ENCODE data around the gene KCNF1. TPM values are rescaled to one million over a fixed set of nuclear protein-coding genes. Genes with fewer than 3 reads are reported as not detected.

KCNF1 gene
- polyA plus RNA-seq, 3 donors = not detected

- WGBS (ENCODE audit: insufficient coverage) = 100% methylated on average over 1 of the region's 7 CpGs
- intact Hi-C loops (cut with micrococcal nuclease) = no loop called here
- H3K9me3 Mint-ChIP-seq = peaks cover 0 to 8% (median 5%) of the 10 kb centered on the region in 7 donors
- no peak for DNase-seq
- H3K36me3 Mint-ChIP-seq = peaks cover 0 to 3% of the 10 kb centered on the region in 2 donors
- H3K27ac Mint-ChIP-seq = no peak overlapping the region
- H3K4me2 ChIP-seq (replicated peaks; ENCODE audit: extremely low read depth, low read length, poor library complexity, severe bottlenecking) = no peak overlapping the region
- peaks cover 0 to 3% of the 10 kb centered on the region in 2 donors for H3K9me3 ChIP-seq (replicated peaks in 1 of 2; ENCODE audit: control insufficient read depth in 1 of 2, insufficient read depth in 1 of 2, low read length in 2 of 2)
- no peaks in the 10 kb centered on the region for H4K20me1 ChIP-seq (ENCODE audit: insufficient read depth, low read length)
- TF ChIP-seq CTCF (IDR thresholded peaks at IDR 0.05) = no peak
- no peak overlapping the region for H3K4me3 ChIP-seq (replicated peaks in 1 of 3; ENCODE audit: low read depth in 2 of 3, low read length in 3 of 3)
- peaks cover 4% of the 10 kb centered on the region for H3K4me1 Mint-ChIP-seq
- H3K9ac ChIP-seq (ENCODE audit: insufficient read depth, low read length, poor library complexity, severe bottlenecking) = no peak overlapping the region
- no peak overlapping the region for H2AFZ ChIP-seq (ENCODE audit: insufficient read depth, low read depth, low read length, poor library complexity, severe bottlenecking)
- H3K4me3 Mint-ChIP-seq = no peak overlapping the region
- no peaks in the 10 kb centered on the region for H3K36me3 ChIP-seq (replicated peaks in 1 of 2; ENCODE audit: control insufficient read depth in 1 of 2, insufficient read depth in 2 of 2, low read length in 2 of 2)
- H3K4me1 ChIP-seq (ENCODE audit: control insufficient read depth in 1 of 2, insufficient read depth in 2 of 2, low read length in 2 of 2) = no peaks in the 10 kb centered on the region
- H3K27me3 Mint-ChIP-seq (ENCODE audit: low read depth in 3 of 3) = peaks cover 39 to 48% (median 43%) of the 10 kb centered on the region in 3 donors
- H3K79me2 ChIP-seq (ENCODE audit: insufficient read depth, low read length) = no peaks in the 10 kb centered on the region
- H3K27ac ChIP-seq (ENCODE audit: low read depth in 1 of 2, low read length in 2 of 2) = no peak overlapping the region
- peaks cover 14 to 47% of the 10 kb centered on the region in 2 donors for H3K27me3 ChIP-seq (ENCODE audit: control insufficient read depth in 2 of 2, insufficient read depth in 2 of 2, low read length in 2 of 2)
Measured at GRCh38 chr2:10915236-10915635, 3.5 kb downstream of the KCNF1 start.

GRCh38 chr2:10915731-10916276, 4.1 kb downstream of the KCNF1 start:
- TF ChIP-seq CTCF (IDR thresholded peaks at IDR 0.05) = no peak
- Histone ChIP-seq H3K9me3 (replicated peaks in 1 of 2; ENCODE audit: control insufficient read depth in 1 of 2, insufficient read depth in 1 of 2, low read length in 2 of 2) (peaks cover 0 to 3% of the 10 kb centered on the region in 2 donors), H3K4me2 (replicated peaks; ENCODE audit: extremely low read depth, low read length, poor library complexity, severe bottlenecking) (no peak overlapping the region), H3K4me1 (ENCODE audit: control insufficient read depth in 1 of 2, insufficient read depth in 2 of 2, low read length in 2 of 2) (no peaks in the 10 kb centered on the region), H4K20me1 (ENCODE audit: insufficient read depth, low read length) (no peaks in the 10 kb centered on the region), H3K36me3 (replicated peaks in 1 of 2; ENCODE audit: control insufficient read depth in 1 of 2, insufficient read depth in 2 of 2, low read length in 2 of 2) (no peaks in the 10 kb centered on the region), H3K27me3 (ENCODE audit: control insufficient read depth in 2 of 2, insufficient read depth in 2 of 2, low read length in 2 of 2) (peaks cover 11 to 41% of the 10 kb centered on the region in 2 donors), H3K27ac (ENCODE audit: low read depth in 1 of 2, low read length in 2 of 2) (no peak overlapping the region), H2AFZ (ENCODE audit: insufficient read depth, low read depth, low read length, poor library complexity, severe bottlenecking) (no peak overlapping the region), H3K4me3 (replicated peaks in 1 of 3; ENCODE audit: low read depth in 2 of 3, low read length in 3 of 3) (no peak overlapping the region), H3K79me2 (ENCODE audit: insufficient read depth, low read length) (no peaks in the 10 kb centered on the region), H3K9ac (ENCODE audit: insufficient read depth, low read length, poor library complexity, severe bottlenecking) (no peak overlapping the region)
- intact Hi-C loops (cut with micrococcal nuclease) = no loop called here
- H3K27me3 Mint-ChIP-seq (ENCODE audit: low read depth in 3 of 3) = peaks cover 33 to 42% (median 39%) of the 10 kb centered on the region in 3 donors
- peaks cover 4% of the 10 kb centered on the region for H3K4me1 Mint-ChIP-seq
- WGBS (ENCODE audit: insufficient coverage) = 70% methylated on average over 4 of the region's 10 CpGs
- no peak overlapping the region for H3K27ac Mint-ChIP-seq
- no peak overlapping the region for H3K4me3 Mint-ChIP-seq
- peaks cover 0 to 8% (median 5%) of the 10 kb centered on the region in 7 donors for H3K9me3 Mint-ChIP-seq
- H3K36me3 Mint-ChIP-seq = peaks cover 0 to 3% of the 10 kb centered on the region in 2 donors
- DNase-seq = no peak

Measured in CD14-positive monocyte (primary cell).